Stimulated activated CD8-positive, alpha-beta memory T cell treated with anti-CD3 and anti-CD28 coated beads, Interleukin-12 subunit alpha, Interleukin-12 subunit beta, amount 100 ng/mL, for 24 hours (primary cell): ENCODE data around the gene LKAAEAR1.

Source experiments
- DNase-seq: peaks from one replicate; pipeline ENCODE4 v3.0.0-alpha.2; 2020; ENCODE audit errors: extremely low read depth

Gene LKAAEAR1

DNA sequence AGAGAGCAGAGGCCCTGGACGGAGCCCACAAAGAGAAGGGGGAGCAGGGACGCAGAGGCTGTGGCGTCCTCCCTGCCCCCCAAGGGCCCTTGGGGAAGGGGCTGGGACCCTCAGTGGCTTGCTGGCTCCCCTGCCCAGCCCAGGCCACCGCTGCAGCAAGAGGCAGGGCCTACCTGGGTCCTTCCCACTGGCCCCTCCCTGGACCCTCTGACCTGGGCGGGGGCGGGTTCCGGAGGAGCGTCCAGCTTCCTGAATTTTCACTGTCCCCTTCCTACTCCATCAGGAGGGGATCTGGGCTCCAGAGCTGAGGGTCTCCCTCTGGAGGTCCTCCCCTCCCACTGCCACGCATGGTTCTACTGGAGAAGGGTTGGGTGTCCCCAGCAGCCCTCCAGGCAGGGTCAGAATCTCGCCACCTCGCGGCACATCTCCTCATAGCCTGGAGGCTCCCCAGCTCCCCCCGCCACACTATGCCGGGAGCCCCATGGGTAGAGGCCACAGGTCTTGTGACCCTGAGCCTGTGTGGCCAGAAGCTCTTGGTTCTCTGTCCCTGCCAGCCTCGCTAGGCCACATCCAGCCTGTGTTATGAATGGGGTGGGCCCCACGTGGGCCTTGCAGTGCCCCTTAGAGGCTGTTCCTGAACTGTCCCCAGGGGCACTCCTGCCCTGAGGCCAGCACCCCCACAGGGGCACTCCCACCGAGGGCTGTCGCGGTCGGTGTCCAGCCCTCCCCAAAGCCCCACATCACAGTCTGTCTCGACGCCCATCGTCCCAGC lies 33.8 kb downstream of the LKAAEAR1 start:
- no peak for DNase-seq

GRCh38 chr20:64049878-64050260 lies 34.3 kb downstream of the LKAAEAR1 start:
- DNase-seq: no peak

GRCh38 chr20:64049060-64049877 lies 34.9 kb downstream of the LKAAEAR1 start, which contains the start of gene SOX18:
SOX18 (minus strand) TSS chr20:64049639; CDS start chr20:64049516, 123 bp downstream.
- no peak for DNase-seq

DNA sequence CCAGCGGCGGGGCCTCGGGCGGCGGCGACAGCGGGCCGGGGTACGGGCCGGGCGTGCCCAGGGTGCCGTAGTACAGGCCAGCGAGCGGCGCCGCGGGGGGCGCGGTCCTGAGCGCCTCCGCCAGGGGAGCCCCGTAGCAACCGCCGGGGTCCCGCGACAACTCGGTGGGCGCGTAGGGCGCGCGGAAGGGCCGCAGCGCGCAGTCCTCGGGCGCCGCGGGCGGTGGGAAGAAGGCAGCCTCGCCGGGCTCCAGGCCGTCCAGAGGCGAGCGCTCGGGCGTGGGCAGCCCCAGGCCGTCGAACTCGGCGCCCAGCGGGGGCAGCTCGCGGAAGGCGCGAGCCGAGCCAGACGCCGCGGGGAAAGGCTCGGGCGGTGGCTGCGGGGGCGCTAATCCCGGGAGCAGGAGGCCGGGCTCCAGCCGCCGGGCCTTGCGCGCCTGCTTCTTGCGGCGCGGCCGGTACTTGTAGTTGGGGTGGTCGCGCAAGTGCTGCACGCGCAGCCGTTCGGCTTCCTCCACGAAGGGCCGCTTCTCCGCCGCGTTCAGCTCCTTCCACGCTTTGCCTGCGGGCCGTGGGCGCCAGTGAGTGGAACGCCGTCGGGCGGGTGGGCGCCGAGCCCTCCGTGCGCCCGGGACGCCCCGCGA lies 35.7 kb downstream of the LKAAEAR1 start:
- no peak for DNase-seq

- DNase-seq: no peak
Measured at GRCh38 chr20:64047968-64048401, 36.2 kb downstream of the LKAAEAR1 start.

DNA sequence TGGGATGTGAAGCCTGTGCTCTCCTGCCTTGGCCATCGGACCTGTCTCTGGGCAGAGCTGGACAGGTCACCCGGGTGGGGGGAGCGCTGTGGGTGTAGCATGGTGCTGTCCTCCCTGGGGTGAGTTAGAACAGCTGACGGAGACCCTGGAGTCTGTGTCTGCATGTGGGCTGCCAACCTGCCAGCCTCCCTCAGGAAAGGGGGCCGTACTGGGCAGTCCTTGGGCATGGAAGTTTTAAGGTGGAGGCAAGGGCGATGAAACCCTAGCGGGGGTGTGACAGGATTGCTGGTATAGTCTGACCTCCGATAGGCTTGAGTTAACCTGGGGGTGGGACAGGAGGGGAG lies 37.2 kb downstream of the LKAAEAR1 start:
- DNase-seq: no peak

- no peak for DNase-seq
Measured at GRCh38 chr20:64045346-64046011, 38.7 kb downstream of the LKAAEAR1 start.

DNA sequence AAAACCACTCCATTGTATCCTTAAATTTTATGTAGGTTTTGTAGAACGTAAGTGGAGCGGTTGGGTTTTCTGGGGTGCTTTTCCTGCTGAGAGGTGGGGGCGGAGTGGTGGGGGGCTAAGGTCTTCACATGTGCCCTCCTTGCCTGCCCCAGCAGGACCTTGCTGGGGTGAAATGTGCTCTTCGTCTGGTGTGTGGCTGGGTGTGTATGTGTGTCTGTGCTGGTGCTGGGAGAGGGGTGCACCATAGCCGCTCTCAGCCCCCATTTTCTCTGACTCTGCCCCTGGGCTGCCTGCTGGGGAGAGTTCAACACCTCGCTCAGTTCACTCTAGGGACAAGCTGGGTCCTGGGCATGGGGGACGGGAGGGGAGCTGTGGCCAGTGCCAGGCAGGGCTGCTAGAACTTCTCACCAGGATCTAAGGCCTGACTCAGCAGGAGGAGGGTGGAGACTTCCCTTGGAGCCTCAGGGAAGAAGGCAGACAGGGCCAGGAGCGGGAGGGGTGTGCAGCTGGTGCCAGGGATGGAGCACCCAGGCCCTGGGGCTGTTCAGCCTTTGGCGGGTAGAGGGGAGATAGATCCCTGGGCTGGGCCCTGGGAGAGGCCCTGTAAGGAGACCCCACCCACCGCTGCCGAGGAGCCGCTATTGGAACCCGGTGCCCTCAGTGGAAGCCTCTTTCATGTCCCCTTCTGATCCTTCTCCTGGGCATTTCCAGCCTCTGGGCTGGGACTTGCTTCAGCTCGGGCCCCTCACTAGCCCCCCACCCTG lies 39.5 kb downstream of the LKAAEAR1 start:
- DNase-seq: no peak

DNA sequence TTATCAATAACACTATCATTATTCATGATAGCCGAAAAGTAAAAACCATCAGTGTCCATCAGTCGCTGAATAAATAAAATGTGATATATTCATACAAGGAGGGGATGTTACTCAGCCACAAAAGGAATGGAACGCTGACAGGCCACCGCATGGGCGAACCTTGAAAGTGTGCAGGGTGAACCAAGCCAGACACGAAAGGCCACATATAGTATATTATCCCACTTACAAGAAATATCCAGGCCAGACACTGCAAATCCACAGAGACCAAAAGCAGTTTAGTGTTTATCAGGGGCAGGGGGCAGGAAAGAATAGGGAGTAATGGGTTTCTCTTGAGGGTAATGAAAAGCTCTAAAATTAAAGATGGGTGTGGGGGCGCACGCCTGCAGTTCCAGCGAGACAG lies 40.4 kb downstream of the LKAAEAR1 start:
- no peak for DNase-seq

DNA sequence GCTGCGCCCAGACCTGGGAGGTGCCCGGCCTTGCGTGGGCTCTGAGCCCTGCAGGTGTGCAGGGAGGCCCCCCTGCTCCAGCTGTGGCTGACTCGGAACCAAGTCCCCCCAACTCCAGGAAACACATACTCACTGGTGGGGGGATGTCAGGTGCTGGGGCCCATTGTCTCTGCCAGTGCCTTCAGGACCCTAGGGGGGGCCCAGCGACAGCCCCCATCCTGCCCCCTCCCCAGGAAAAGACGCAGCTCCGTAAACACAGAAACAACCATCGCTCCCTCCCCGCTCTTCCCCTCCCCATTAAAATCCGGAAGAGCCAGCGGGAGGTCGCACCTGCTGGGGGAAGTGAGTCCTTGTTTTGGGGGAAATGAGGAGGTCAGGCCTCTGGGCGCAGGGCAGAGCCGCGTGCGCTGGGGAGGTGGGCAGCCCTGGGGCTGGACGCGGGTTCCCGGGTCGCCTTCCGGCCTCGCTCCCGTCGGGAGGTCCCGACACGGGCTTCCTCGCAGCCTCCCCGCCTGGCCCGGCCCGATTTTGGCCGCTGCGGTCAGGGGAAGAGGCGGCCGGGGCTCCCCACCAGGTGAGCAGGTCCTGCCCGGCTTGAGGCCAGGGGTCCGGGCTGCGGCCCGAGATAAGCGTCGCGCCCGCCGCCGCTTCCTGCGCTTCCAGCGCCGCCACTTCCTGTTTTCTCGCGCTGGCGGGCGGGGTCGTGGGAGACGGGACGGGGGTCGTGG lies 42.0 kb downstream of the LKAAEAR1 start:
- DNase-seq: no peak

DNA sequence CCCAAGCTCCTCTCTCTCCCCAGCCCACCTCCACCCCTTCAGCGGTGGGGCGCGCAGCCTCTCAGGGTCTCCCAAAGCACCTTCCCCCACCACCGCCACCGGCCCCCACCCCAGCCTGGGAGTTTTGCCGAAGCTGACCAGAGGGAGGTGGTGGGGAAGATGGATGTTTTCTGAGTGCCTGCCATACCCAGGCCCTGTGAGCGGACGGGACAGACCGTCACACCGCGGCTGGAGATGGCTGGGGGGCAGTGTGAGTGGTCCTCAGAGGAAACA lies 42.5 kb downstream of the LKAAEAR1 start:
- no peak for DNase-seq

DNA sequence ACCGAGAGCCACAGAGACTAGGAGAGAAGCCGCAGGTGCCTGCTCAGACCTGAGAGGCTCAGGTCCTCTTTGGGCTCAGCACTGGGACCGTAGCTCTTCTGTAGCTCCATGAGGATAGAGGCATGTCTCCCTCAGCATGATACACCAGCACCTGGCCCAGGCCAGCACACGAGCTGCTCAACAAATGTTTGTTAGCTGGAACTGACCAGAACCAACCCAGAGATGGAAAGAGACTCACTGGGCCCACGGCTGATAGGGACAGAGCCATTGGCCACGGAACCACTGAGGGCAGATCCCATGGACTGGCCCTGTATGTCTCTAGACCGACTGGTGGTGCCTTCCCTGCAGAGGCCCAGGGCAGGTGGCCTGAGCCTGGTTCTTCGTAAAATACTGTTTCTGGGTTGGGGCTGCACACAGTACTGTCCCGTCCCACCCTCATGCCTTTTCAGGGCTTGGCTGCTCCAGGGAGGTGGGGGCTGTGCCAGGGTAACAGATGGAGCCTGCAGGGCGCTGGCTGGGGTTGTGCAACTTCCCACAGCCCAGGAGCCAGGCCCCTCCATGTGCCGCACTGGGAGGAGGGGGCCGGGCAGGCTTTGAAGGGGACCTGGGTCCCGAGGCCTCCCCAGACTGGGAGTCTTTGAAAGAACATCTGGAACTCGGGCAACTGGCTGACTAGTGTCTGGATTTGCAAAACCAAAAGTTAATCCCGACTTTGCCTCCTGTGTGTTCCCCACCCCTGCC lies 43.0 kb downstream of the LKAAEAR1 start:
- DNase-seq: no peak

GRCh38 chr20:64040231-64041039 lies 43.8 kb downstream of the LKAAEAR1 start:
- DNase-seq: no peak

- no peak for DNase-seq
Measured at GRCh38 chr20:64039293-64040160, 44.7 kb downstream of the LKAAEAR1 start.

DNA sequence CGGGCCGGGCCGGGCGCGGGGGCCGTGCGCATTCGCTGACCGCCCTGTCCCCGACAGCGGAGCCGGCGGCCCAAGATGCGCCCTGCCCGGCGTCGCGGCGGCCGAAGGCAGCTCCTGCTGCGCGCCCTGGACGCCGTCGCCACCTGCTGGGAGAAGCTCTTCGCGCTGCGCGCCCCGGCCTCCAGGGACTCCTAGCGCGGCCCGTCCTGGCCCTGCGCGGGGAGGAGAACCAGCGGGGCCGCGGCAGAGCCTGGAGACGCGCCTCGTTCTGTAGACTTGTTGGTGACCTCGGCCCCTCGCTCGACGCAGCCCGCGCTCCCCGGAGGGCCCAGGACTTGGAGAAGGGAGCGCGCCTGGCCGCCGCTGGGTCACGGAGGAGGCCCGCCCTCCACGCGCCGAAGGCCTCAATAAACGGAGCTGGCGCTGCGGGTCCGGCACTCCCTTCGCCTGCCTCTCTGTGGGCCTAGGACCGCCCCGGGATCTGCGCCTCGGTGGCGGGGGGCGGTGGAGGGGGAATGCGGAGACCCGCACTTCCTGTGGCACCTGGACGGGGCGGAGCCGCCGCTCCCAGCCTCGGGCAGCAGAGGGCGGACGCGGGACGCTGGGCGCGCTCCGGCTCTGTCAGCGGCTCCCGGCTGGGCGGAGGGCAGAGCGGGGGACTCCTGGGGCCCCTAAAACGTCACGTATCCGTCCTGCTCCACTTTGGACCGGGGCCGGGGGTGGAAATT lies 45.5 kb downstream of the LKAAEAR1 start:
- peak; percentile 53 for DNase-seq

DNA sequence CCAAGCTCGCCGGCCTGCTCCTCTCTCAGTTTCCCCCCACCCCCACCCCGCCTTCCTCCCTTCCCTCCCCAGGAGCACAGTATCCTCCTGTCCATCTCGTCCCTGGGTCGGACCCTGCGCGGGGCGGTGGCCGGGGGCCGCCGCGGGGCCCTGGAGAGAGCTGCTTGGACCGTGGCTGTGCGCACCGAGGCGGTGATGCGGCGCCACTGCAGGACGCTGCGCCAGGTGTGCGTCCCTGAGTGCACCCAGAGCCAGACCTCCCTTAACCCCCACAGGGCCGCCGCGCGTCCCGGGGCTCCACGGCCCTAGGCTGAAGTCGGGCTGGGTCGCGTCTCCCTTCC lies 46.0 kb downstream of the LKAAEAR1 start:
- no peak for DNase-seq

DNA sequence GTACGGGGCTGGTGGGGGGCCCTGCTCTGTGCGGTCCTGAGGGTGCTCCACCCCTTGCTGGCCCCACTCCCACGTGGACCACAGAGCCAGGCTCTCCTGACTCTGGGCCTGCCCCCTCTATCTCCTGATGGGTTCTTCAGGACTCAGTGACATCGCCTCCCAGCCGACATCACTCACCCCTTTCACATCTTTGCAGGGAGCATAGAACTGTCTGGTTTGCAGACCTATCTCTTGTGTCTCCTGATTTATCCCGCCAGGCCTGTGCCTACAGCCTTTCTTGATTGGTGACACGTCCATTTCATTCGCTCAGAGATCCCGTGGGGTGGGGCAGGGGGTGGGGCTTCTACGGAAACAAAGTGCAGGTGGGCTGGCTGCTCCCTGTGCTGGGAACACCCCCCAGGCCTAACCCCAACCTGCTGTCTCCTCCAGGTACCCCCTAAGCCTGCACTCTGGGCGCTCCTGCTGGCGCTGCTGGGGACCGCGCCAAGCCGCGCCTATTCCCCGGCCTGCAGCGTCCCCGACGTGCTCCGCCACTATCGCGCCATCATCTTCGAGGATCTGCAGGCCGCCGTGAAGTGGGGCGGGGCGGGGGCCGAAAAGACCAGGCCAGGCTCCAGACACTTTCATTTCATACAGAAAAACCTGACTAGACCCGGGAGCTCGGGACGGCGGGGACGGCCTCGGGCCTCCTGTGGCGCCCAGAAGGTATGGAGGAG lies 46.5 kb downstream of the LKAAEAR1 start:
- no peak for DNase-seq
